GM23338 (cell line): ENCODE measurements around the gene LMBR1. TPM values are rescaled to one million over a fixed set of nuclear protein-coding genes. Genes with fewer than 3 reads are reported as not detected.
"Not testable (repeated sequence)": the region's sequence is repeated elsewhere in the genome, so short reads cannot be mapped to it uniquely, and the experiment has no call there.

Experiments used
- ATAC-seq: fragments of 200-7000 bp; cut with Tn5 transposase; 3 replicates; pipeline ENCODE4 v1.9.1; 2020
- DNase-seq: peaks from one replicate; pipeline ENCODE4 v3.0.0-alpha.2; 2015; ENCODE audit warnings: low spot score
- H2AFZ ChIP-seq: fragments of 200-600 bp; sonication (generic); 2 replicates; pipeline ENCODE4 v1.8.0; 2016; ENCODE audit warnings: antibody characterized with exemption, mild to moderate bottlenecking, moderate library complexity
- H3F3A ChIP-seq: fragments of 200-600 bp; sonication (generic); replicated peaks from 2 replicates; pipeline ENCODE4 v1.8.0; 2017; ENCODE audit warnings: antibody characterized with exemption, mixed run types, low read depth
- H3K27ac ChIP-seq: fragments of 200-600 bp; sonication (generic); 2 replicates; pipeline ENCODE4 v1.6.1; 2016; ENCODE audit warnings: low read depth
- H3K27me3 ChIP-seq: fragments of 200-600 bp; sonication (generic); 2 replicates; pipeline ENCODE4 v1.8.0; 2016; ENCODE audit warnings: mild to moderate bottlenecking, mixed run types, moderate library complexity; ENCODE audit not compliant: insufficient read depth
- H3K36me3 ChIP-seq: fragments of 200-600 bp; sonication (generic); 2 replicates; pipeline ENCODE4 v1.8.0; 2016; ENCODE audit warnings: mild to moderate bottlenecking; ENCODE audit not compliant: insufficient read depth
- H3K4me1 ChIP-seq: fragments of 200-600 bp; sonication (generic); 2 replicates; pipeline ENCODE4 v1.8.0; 2016; ENCODE audit warnings: mild to moderate bottlenecking, moderate library complexity; ENCODE audit not compliant: insufficient read depth
- H3K4me2 ChIP-seq: fragments of 200-600 bp; sonication (generic); 2 replicates; pipeline ENCODE4 v1.7.1; 2017; ENCODE audit warnings: mixed run types
- H3K4me3 ChIP-seq: fragments of 200-600 bp; sonication (generic); 2 replicates; pipeline ENCODE4 v1.6.1; 2016; ENCODE audit warnings: mixed run types
- H3K79me2 ChIP-seq: fragments of 200-600 bp; sonication (generic); replicated peaks from 2 replicates; pipeline ENCODE4 v1.8.0; 2017; ENCODE audit warnings: mild to moderate bottlenecking; ENCODE audit not compliant: insufficient read depth
- H3K9me2 ChIP-seq: fragments of 200-600 bp; sonication (generic); 2 replicates; pipeline ENCODE4 v1.8.0; 2017; ENCODE audit not compliant: insufficient read depth
- H4K20me1 ChIP-seq: fragments of 200-600 bp; sonication (generic); replicated peaks from 2 replicates; pipeline ENCODE4 v1.8.0; 2017; ENCODE audit warnings: mild to moderate bottlenecking; ENCODE audit not compliant: insufficient read depth
- H3K27ac Mint-ChIP-seq: 2 replicates; pipeline ENCODE4 v1.8.0; 2020; ENCODE audit warnings: inconsistent platforms, mild to moderate bottlenecking, moderate library complexity, mixed read lengths
- H3K27me3 Mint-ChIP-seq: 3 replicates; pipeline ENCODE4 v1.8.0; 2022; ENCODE audit warnings: low read depth, mild to moderate bottlenecking, moderate library complexity, mixed read lengths, inconsistent platforms; ENCODE audit not compliant: insufficient read depth, poor library complexity
- H3K36me3 Mint-ChIP-seq: 3 replicates; pipeline ENCODE4 v1.8.0; 2021; ENCODE audit warnings: low read depth, mild to moderate bottlenecking, inconsistent platforms, moderate library complexity, mixed read lengths
- H3K4me1 Mint-ChIP-seq: 3 replicates; pipeline ENCODE4 v1.8.0; 2020; ENCODE audit warnings: mild to moderate bottlenecking, inconsistent platforms, mixed read lengths
- H3K4me3 Mint-ChIP-seq: 3 replicates; pipeline ENCODE4 v1.8.0; 2021; ENCODE audit warnings: moderate library complexity, mild to moderate bottlenecking, inconsistent platforms, mixed read lengths
- H3K9me3 Mint-ChIP-seq: 3 replicates; pipeline ENCODE4 v1.8.0; 2020; ENCODE audit warnings: moderate library complexity, mild to moderate bottlenecking, inconsistent platforms, mixed read lengths
- EZH2 ChIP-seq: fragments of 200-600 bp; sonication (generic); IDR thresholded peaks from one replicate; pipeline ENCODE4 v1.8.0; 2017; ENCODE audit warnings: antibody characterized with exemption, mild to moderate bottlenecking, low read depth; ENCODE audit not compliant: unreplicated experiment
- EZH2phosphoT487 ChIP-seq: fragments of 200-600 bp; sonication (generic); IDR thresholded peaks from one replicate; pipeline ENCODE4 v1.8.1; 2018; ENCODE audit warnings: antibody characterized with exemption; ENCODE audit not compliant: unreplicated experiment
- polyA plus RNA-seq: library from polyadenylated mRNA; unstranded; fragments of >200 nt; fragmentation: Nextera tagmentation; extraction: Ambion mirVana; gene quantifications from 2 replicates; pipeline ENCODE4 v1.2.1, GENCODE V29; 2016
- total RNA-seq: library from RNA; depleted of rRNA; stranded (reverse); fragments of >200 nt; shearing (Covaris generic); gene quantifications from 2 replicates; pipeline ENCODE4 v1.2.3, GENCODE V29; 2014
- TF ChIP-seq, protein P1 (sequence below): fragments of 250-450 bp; sonication (Bioruptor Pico); IDR thresholded peaks from 2 replicates; pipeline ENCODE4 v1.5.0; 2020; ENCODE audit warnings: mild to moderate bottlenecking, moderate library complexity
- TF ChIP-seq, protein P2 (sequence below): IDR thresholded peaks from one replicate; pipeline ENCODE4 v1.6.1; 2018; ENCODE audit warnings: antibody characterized with exemption; ENCODE audit not compliant: unreplicated experiment
- TF ChIP-seq, protein P3 (sequence below), 2 experiments: fragments of 200-600 bp in 1 of 2; sonication (generic) in 1 of 2; conservative IDR thresholded peaks; 2 replicates each; pipeline versions ENCODE4 v1.5.1 to v1.6.1; 2016 to 2017; ENCODE audit warnings: antibody characterized with exemption in 2 of 2, low read depth in 2 of 2, mild to moderate bottlenecking in 2 of 2, moderate library complexity in 1 of 2

The LMBR1 gene
- total and polyA plus RNA-seq, 2 experiments from 2014 or later = 21.8 to 90.1 TPM

DNA sequence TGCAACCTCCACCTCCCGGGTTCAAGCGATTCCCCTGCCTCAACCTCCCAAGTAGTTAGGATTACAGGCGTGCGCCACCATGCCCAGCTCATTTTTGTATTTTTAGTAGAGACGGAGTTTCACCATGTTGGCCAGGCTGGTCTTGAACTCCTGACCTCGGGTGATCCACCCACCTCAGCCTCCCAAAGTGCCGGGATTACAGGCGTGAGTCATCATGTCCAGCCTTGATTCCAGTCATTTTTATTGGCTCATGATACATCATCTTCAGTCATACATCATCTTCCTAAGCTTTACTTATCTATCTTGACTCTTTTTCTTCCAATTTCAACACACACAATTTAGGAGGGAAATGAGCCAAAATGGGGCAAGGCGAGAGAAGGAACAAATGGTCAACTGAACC lies 7.1 kb upstream of the LMBR1 start:
- not testable (repeated sequence) for H3K36me3 Mint-ChIP-seq, H3K4me2 ChIP-seq, H3F3A ChIP-seq, H3K27ac ChIP-seq, H3K4me3 Mint-ChIP-seq, H3K4me1 ChIP-seq, H3K36me3 ChIP-seq, ATAC-seq, H3K27me3 Mint-ChIP-seq, DNase-seq, H3K9me2 ChIP-seq, H3K27ac Mint-ChIP-seq, H3K4me3 ChIP-seq, H2AFZ ChIP-seq, H3K27me3 ChIP-seq, H4K20me1 ChIP-seq, H3K9me3 Mint-ChIP-seq, H3K79me2 ChIP-seq, H3K4me1 Mint-ChIP-seq

DNA sequence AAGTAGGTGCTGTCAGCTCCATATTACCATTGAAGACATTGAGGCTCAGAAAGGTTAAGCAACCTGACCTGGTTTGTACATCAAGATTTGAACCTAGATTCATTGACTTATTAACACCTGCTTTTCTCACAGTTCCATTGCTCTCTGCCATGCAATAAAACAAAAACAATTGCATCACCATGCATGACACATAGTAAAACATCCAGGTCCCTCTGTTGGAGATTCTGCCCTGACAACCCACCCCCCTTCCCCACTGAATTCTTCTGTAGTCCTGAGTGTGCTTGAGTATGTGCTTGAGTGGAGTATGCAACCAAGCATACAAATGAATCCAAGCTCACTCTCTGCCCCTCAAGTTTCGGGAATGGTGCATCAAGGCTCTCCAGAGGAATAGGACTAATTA lies 6.0 kb upstream of the LMBR1 start:
- Mint-ChIP-seq H3K27me3 (peaks cover 3% of the 10 kb centered on the region), H3K4me1 (peaks cover 6% of the 10 kb centered on the region; the same call in 1 of the 3 replicates), H3K27ac (no peak overlapping the region), H3K9me3 (no peaks in the 10 kb centered on the region), H3K4me3 (no peak overlapping the region), H3K36me3 (no peaks in the 10 kb centered on the region)
- Histone ChIP-seq H3K4me2 (no peak overlapping the region), H3K79me2 (no peaks in the 10 kb centered on the region), H3K27ac (no peak overlapping the region), H2AFZ (no peak overlapping the region), H3K4me1 (no peaks in the 10 kb centered on the region), H4K20me1 (no peaks in the 10 kb centered on the region), H3K9me2 (no peaks in the 10 kb centered on the region), H3K4me3 (no peak overlapping the region), H3K27me3 (no peaks in the 10 kb centered on the region), H3K36me3 (no peaks in the 10 kb centered on the region), H3F3A (no peaks in the 10 kb centered on the region)
- ATAC-seq (no peak), DNase-seq (no peak)
- no peak for TF ChIP-seq EZH2phosphoT487
- TF ChIP-seq, protein P1, sequence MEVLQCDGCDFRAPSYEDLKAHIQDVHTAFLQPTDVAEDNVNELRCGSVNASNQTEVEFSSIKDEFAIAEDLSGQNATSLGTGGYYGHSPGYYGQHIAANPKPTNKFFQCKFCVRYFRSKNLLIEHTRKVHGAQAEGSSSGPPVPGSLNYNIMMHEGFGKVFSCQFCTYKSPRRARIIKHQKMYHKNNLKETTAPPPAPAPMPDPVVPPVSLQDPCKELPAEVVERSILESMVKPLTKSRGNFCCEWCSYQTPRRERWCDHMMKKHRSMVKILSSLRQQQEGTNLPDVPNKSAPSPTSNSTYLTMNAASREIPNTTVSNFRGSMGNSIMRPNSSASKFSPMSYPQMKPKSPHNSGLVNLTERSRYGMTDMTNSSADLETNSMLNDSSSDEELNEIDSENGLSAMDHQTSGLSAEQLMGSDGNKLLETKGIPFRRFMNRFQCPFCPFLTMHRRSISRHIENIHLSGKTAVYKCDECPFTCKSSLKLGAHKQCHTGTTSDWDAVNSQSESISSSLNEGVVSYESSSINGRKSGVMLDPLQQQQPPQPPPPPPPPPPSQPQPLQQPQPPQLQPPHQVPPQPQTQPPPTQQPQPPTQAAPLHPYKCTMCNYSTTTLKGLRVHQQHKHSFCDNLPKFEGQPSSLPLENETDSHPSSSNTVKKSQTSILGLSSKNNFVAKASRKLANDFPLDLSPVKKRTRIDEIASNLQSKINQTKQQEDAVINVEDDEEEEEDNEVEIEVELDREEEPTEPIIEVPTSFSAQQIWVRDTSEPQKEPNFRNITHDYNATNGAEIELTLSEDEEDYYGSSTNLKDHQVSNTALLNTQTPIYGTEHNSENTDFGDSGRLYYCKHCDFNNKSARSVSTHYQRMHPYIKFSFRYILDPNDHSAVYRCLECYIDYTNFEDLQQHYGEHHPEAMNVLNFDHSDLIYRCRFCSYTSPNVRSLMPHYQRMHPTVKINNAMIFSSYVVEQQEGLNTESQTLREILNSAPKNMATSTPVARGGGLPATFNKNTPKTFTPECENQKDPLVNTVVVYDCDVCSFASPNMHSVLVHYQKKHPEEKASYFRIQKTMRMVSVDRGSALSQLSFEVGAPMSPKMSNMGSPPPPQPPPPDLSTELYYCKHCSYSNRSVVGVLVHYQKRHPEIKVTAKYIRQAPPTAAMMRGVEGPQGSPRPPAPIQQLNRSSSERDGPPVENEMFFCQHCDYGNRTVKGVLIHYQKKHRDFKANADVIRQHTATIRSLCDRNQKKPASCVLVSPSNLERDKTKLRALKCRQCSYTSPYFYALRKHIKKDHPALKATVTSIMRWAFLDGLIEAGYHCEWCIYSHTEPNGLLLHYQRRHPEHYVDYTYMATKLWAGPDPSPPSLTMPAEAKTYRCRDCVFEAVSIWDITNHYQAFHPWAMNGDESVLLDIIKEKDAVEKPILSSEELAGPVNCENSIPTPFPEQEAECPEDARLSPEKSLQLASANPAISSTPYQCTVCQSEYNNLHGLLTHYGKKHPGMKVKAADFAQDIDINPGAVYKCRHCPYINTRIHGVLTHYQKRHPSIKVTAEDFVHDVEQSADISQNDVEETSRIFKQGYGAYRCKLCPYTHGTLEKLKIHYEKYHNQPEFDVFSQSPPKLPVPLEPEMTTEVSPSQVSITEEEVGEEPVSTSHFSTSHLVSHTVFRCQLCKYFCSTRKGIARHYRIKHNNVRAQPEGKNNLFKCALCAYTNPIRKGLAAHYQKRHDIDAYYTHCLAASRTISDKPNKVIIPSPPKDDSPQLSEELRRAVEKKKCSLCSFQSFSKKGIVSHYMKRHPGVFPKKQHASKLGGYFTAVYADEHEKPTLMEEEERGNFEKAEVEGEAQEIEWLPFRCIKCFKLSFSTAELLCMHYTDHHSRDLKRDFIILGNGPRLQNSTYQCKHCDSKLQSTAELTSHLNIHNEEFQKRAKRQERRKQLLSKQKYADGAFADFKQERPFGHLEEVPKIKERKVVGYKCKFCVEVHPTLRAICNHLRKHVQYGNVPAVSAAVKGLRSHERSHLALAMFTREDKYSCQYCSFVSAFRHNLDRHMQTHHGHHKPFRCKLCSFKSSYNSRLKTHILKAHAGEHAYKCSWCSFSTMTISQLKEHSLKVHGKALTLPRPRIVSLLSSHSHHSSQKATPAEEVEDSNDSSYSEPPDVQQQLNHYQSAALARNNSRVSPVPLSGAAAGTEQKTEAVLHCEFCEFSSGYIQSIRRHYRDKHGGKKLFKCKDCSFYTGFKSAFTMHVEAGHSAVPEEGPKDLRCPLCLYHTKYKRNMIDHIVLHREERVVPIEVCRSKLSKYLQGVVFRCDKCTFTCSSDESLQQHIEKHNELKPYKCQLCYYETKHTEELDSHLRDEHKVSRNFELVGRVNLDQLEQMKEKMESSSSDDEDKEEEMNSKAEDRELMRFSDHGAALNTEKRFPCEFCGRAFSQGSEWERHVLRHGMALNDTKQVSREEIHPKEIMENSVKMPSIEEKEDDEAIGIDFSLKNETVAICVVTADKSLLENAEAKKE (CRISPR knock-in tag) = no peak
- TF ChIP-seq, protein P2, sequence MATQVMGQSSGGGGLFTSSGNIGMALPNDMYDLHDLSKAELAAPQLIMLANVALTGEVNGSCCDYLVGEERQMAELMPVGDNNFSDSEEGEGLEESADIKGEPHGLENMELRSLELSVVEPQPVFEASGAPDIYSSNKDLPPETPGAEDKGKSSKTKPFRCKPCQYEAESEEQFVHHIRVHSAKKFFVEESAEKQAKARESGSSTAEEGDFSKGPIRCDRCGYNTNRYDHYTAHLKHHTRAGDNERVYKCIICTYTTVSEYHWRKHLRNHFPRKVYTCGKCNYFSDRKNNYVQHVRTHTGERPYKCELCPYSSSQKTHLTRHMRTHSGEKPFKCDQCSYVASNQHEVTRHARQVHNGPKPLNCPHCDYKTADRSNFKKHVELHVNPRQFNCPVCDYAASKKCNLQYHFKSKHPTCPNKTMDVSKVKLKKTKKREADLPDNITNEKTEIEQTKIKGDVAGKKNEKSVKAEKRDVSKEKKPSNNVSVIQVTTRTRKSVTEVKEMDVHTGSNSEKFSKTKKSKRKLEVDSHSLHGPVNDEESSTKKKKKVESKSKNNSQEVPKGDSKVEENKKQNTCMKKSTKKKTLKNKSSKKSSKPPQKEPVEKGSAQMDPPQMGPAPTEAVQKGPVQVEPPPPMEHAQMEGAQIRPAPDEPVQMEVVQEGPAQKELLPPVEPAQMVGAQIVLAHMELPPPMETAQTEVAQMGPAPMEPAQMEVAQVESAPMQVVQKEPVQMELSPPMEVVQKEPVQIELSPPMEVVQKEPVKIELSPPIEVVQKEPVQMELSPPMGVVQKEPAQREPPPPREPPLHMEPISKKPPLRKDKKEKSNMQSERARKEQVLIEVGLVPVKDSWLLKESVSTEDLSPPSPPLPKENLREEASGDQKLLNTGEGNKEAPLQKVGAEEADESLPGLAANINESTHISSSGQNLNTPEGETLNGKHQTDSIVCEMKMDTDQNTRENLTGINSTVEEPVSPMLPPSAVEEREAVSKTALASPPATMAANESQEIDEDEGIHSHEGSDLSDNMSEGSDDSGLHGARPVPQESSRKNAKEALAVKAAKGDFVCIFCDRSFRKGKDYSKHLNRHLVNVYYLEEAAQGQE = no peak
- no peak for TF ChIP-seq EZH2
- TF ChIP-seq, protein P3, sequence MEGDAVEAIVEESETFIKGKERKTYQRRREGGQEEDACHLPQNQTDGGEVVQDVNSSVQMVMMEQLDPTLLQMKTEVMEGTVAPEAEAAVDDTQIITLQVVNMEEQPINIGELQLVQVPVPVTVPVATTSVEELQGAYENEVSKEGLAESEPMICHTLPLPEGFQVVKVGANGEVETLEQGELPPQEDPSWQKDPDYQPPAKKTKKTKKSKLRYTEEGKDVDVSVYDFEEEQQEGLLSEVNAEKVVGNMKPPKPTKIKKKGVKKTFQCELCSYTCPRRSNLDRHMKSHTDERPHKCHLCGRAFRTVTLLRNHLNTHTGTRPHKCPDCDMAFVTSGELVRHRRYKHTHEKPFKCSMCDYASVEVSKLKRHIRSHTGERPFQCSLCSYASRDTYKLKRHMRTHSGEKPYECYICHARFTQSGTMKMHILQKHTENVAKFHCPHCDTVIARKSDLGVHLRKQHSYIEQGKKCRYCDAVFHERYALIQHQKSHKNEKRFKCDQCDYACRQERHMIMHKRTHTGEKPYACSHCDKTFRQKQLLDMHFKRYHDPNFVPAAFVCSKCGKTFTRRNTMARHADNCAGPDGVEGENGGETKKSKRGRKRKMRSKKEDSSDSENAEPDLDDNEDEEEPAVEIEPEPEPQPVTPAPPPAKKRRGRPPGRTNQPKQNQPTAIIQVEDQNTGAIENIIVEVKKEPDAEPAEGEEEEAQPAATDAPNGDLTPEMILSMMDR (conservative IDR thresholded peaks at IDR 0.05; ENCODE audit: low read depth in 2 of 2) = no peak
